GM18498 (cell line): Measurements from ENCODE around the gene WNT2.

Source experiments
- ATAC-seq: cut with Tn5 transposase; IDR thresholded peaks from one replicate; pipeline ENCODE4 v1.9.1; 2021; ENCODE audit warnings: mild to moderate bottlenecking, moderate library complexity; ENCODE audit not compliant: unreplicated experiment

The WNT2 gene

GRCh38 chr7:117322741-117323304, at the start of gene WNT2:
TSS of gene WNT2 (minus strand) at chr7:117323058. CDS start at chr7:117322989, 69 bp downstream.
- ATAC-seq: no peak

GRCh38 chr7:117372073-117372472, 49.2 kb upstream of the WNT2 start:
- ATAC-seq: no peak

GRCh38 chr7:117364339-117365080, 41.7 kb upstream of the WNT2 start:
- ATAC-seq: peak; percentile 42

GRCh38 chr7:117362294-117362888, 39.5 kb upstream of the WNT2 start:
- ATAC-seq: peak; percentile 64

GRCh38 chr7:117350027-117350426, 27.2 kb upstream of the WNT2 start:
- no peak for ATAC-seq

- no peak for ATAC-seq
These were observed 26.7 kb upstream of the WNT2 start for GRCh38 chr7:117349570-117349969.

- ATAC-seq: peak; percentile 93
These were observed 25.3 kb upstream of the WNT2 start for GRCh38 chr7:117347962-117348672.

- peak; percentile 35 for ATAC-seq
These were observed 24.6 kb upstream of the WNT2 start for GRCh38 chr7:117347480-117347879.

GRCh38 chr7:117346161-117346560, 23.3 kb upstream of the WNT2 start:
- ATAC-seq: no peak

GRCh38 chr7:117338020-117338419, 15.2 kb upstream of the WNT2 start:
- ATAC-seq: no peak

GRCh38 chr7:117333168-117333567, 10.3 kb upstream of the WNT2 start:
- no peak for ATAC-seq

- no peak for ATAC-seq
These were observed 9.2 kb upstream of the WNT2 start for GRCh38 chr7:117332031-117332430.

GRCh38 chr7:117325836-117326235, 3.0 kb upstream of the WNT2 start:
- no peak for ATAC-seq

- no peak for ATAC-seq
These were observed 2.1 kb upstream of the WNT2 start for GRCh38 chr7:117324960-117325359.

- no peak for ATAC-seq
These were observed 1.2 kb upstream of the WNT2 start for GRCh38 chr7:117323851-117324711.

GRCh38 chr7:117323305-117323850, 520 bp upstream of the WNT2 start:
- ATAC-seq: no peak

- ATAC-seq: no peak
These were observed 2.3 kb downstream of the WNT2 start for GRCh38 chr7:117320523-117320922.

- ATAC-seq: no peak
These were observed 3.7 kb downstream of the WNT2 start for GRCh38 chr7:117319181-117319580.

- no peak for ATAC-seq
These were observed 9.3 kb downstream of the WNT2 start for GRCh38 chr7:117313582-117313981.
